ENCODE measurements around the gene TCHHL1. TPM values are rescaled to one million over a fixed set of nuclear protein-coding genes. Genes with fewer than 3 reads are reported as not detected.

The TCHHL1 gene
- total RNA-seq, 5 donors from 2014 or later (not counting 1 experiment from before 2014, with no cell fraction given): not detected

DNA sequence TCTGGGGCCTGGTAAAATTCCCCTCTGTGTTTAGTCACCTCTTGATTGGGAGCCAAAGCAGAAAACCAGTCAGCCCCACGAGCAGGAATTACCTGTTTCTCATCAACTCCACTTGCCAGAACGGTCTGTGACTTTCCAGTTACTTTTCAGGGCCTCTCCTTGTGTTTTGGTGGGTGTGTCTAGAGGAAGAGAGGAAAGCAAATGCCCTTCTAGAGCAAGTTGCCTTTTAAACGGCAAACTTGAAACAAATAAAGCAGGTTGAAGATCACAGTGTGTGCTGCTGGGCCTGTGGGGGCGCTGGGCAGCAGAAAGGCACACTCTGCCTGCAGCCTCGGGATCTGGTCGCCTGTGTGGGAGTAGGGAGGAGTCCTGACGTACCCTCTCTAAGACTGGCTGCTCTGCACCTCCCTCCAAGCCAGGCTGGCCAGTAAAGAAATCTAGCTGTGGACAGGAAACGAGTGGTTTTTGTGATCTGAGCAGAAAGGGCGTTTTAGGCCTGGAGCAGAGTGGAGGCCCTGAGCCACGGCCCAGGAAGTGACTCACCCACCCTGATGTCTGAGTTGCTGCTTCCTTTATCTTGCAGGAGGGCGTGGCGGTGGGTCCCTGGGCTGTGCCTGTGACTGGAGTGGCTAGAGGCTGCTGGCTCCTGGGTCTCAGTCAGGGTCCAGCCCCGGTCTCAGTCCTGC lies 41.0 kb downstream of the TCHHL1 start:
- POLR2A ChIA-PET: interaction anchor here in 1 of 2 donors (0.5 to 1.7 kb wide), 3 partner anchors 11 to 65 kb away, joined by 3 to 5 read pairs (median 3); partner anchors contain the start of gene S100A11
- CTCF ChIA-PET: interaction anchor here in 1 of 2 donors (1.0 to 2.3 kb wide), 4 partner anchors 11 to 411 kb away, joined by 5 to 14 read pairs (median 8); partner anchors contain the start of gene S100A11

DNA sequence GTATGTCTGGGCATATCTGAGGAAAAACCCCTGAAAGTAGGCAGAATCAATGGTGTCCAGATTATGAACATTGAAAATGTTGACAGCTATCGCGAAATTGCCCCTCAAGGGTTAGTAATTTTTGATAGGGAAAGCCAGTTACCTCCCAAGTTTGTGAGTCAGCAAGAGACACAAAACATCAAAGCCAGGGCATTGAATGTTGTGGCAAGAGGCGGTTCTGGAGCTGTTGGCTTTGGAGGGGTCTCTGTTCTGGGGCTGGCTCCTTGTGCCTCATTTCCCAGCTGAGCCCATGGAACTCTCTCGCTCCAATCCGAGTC lies 41.5 kb downstream of the TCHHL1 start:
- no peaks in the 10 kb centered on the region for H3K27me3 Mint-ChIP-seq
- peak overlapping the region; percentile 99 to 100 for H3K27ac Mint-ChIP-seq
- ChIA-PET CTCF (interaction anchor here in 1 of 2 donors (0.7 to 2.3 kb wide), 3 partner anchors 9 to 411 kb away, joined by 3 to 14 read pairs (median 5); no protein-coding TSS in a partner anchor), POLR2A (interaction anchor here in 1 of 2 donors (1.7 kb wide), 1 partner anchor 13 kb away, joined by 5 read pairs; no protein-coding TSS in a partner anchor)
- DNase-seq: peak in 1 of 35 experiments; percentile 16
- H3K27ac ChIP-seq (ENCODE audit: low read length): peak overlapping the region; percentile 98
- no peaks in the 10 kb centered on the region for H3K36me3 ChIP-seq (ENCODE audit: control insufficient read depth in 2 of 2, extremely low read depth in 1 of 2, insufficient read depth in 1 of 2, low read length in 1 of 2)
- H3K4me1 Mint-ChIP-seq: peaks cover 29 to 38% (median 38%) of the 10 kb centered on the region in 3 donors
- WGBS (ENCODE audit: insufficient coverage): 50% methylated on average over 4 of the region's 5 CpGs
- H3K27me3 ChIP-seq (replicated peaks in 1 of 2; ENCODE audit: control insufficient read depth in 2 of 2, extremely low read depth in 1 of 2, insufficient read depth in 2 of 2, low read length in 1 of 2): no peaks in the 10 kb centered on the region
- peaks cover 14 to 26% of the 10 kb centered on the region in 2 experiments for H3K4me1 ChIP-seq (ENCODE audit: control insufficient read depth in 1 of 2, extremely low read depth in 1 of 2, insufficient read depth in 2 of 2, low read length in 2 of 2)
- peak overlapping the region; percentile 67 to 77 (median 75) for H3K4me3 Mint-ChIP-seq
- peak in 1 of 4 experiments; percentile 0 for ATAC-seq (replicated peaks in 1 of 4)
- no peaks in the 10 kb centered on the region for H3K36me3 Mint-ChIP-seq
- H3K9me3 Mint-ChIP-seq: no peaks in the 10 kb centered on the region
- no peaks in the 10 kb centered on the region for H3K9me3 ChIP-seq
- H3K4me3 ChIP-seq (ENCODE audit: control insufficient read depth in 1 of 2, extremely low read depth in 1 of 2, low read length in 1 of 2): peak overlapping the region; percentile 5 to 27

More for the DNA sequence above, 41.0 kb downstream of the TCHHL1 start:
- Histone ChIP-seq H3K9me3 (no peaks in the 10 kb centered on the region), H3K36me3 (ENCODE audit: control insufficient read depth in 2 of 2, extremely low read depth in 1 of 2, insufficient read depth in 1 of 2, low read length in 1 of 2) (no peaks in the 10 kb centered on the region), H3K4me1 (ENCODE audit: control insufficient read depth in 1 of 2, extremely low read depth in 1 of 2, insufficient read depth in 2 of 2, low read length in 2 of 2) (peaks cover 14 to 26% of the 10 kb centered on the region in 2 experiments), H3K4me3 (ENCODE audit: control insufficient read depth in 1 of 2, extremely low read depth in 1 of 2, low read length in 1 of 2) (peak overlapping the region; percentile 15 to 27), H3K27me3 (replicated peaks in 1 of 2; ENCODE audit: control insufficient read depth in 2 of 2, extremely low read depth in 1 of 2, insufficient read depth in 2 of 2, low read length in 1 of 2) (peaks cover 0 to 3% of the 10 kb centered on the region in 2 experiments), H3K27ac (ENCODE audit: low read length) (peak overlapping the region; percentile 98)
- Mint-ChIP-seq H3K36me3 (no peaks in the 10 kb centered on the region), H3K4me1 (peaks cover 29 to 40% (median 38%) of the 10 kb centered on the region in 3 donors), H3K9me3 (no peaks in the 10 kb centered on the region), H3K27me3 (peaks cover 0 to 2% of the 10 kb centered on the region in 2 donors), H3K4me3 (peak overlapping the region; percentile 67 to 77 (median 75)), H3K27ac (peak overlapping the region; percentile 99 to 100)
- 0% methylated on average over 8 of the region's 13 CpGs for WGBS (ENCODE audit: insufficient coverage)
- ATAC-seq (replicated peaks in 1 of 4) (peak; percentile 92 to 96 (median 94)), DNase-seq (peak; percentile 66 to 90 (median 76))

DNA sequence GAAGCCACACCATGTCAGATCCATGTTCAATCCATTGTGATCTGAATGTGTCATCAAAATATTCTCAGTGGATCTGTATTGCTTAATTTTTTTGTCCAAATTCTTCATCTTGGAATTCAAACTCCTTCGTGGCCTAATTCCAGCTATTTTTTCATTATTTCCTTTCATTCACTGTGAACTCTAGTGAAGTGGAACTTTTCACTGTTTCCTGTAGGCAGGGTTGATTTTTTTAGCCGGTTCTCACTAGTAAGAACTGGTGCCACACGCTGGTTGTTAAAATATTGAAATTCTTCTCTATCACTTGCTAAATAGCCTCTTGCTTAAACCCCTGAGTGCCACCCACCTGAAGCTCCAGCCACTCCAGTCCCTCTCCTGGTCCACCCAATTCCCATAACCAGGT lies 44.5 kb downstream of the TCHHL1 start:
- Histone ChIP-seq H3K27ac (ENCODE audit: low read length) (no peak overlapping the region), H3K4me3 (ENCODE audit: control insufficient read depth in 1 of 2, extremely low read depth in 1 of 2, low read length in 1 of 2) (no peak overlapping the region), H3K9me3 (no peaks in the 10 kb centered on the region), H3K36me3 (ENCODE audit: control insufficient read depth in 2 of 2, extremely low read depth in 1 of 2, insufficient read depth in 1 of 2, low read length in 1 of 2) (no peaks in the 10 kb centered on the region), H3K27me3 (replicated peaks in 1 of 2; ENCODE audit: control insufficient read depth in 2 of 2, extremely low read depth in 1 of 2, insufficient read depth in 2 of 2, low read length in 1 of 2) (no peaks in the 10 kb centered on the region), H3K4me1 (ENCODE audit: control insufficient read depth in 1 of 2, extremely low read depth in 1 of 2, insufficient read depth in 2 of 2, low read length in 2 of 2) (peaks cover 14 to 26% of the 10 kb centered on the region in 2 experiments)
- H3K27me3 Mint-ChIP-seq: no peaks in the 10 kb centered on the region
- WGBS (ENCODE audit: insufficient coverage): no CpG with 5 or more reads among the region's 3 CpGs
- H3K4me3 Mint-ChIP-seq: no peak overlapping the region
- peak overlapping the region in 1 of 2 donors; percentile 9 for H3K27ac Mint-ChIP-seq
- ATAC-seq (replicated peaks in 1 of 4) (no peak), DNase-seq (no peak)
- no peaks in the 10 kb centered on the region for H3K36me3 Mint-ChIP-seq
- ChIA-PET CTCF (interaction anchor here in 1 of 2 donors (1.4 kb wide), 1 partner anchor 9 kb away, joined by 6 read pairs; no protein-coding TSS in a partner anchor), POLR2A (interaction anchor here in 1 of 2 donors (0.7 kb wide), 1 partner anchor 368 kb away, joined by 6 read pairs; no protein-coding TSS in a partner anchor)
- no peaks in the 10 kb centered on the region for H3K9me3 Mint-ChIP-seq
- peaks cover 29 to 32% (median 31%) of the 10 kb centered on the region in 3 donors for H3K4me1 Mint-ChIP-seq

- H3K27me3 ChIP-seq (replicated peaks in 1 of 2; ENCODE audit: control insufficient read depth in 2 of 2, extremely low read depth in 1 of 2, insufficient read depth in 2 of 2, low read length in 1 of 2): no peaks in the 10 kb centered on the region
- H3K36me3 Mint-ChIP-seq: no peaks in the 10 kb centered on the region
- no peaks in the 10 kb centered on the region for H3K36me3 ChIP-seq (ENCODE audit: control insufficient read depth in 2 of 2, extremely low read depth in 1 of 2, insufficient read depth in 1 of 2, low read length in 1 of 2)
- H3K9me3 ChIP-seq: no peaks in the 10 kb centered on the region
- H3K4me1 Mint-ChIP-seq: peaks cover 29 to 32% (median 30%) of the 10 kb centered on the region in 3 donors
- 86% methylated on average over 2 of the region's 5 CpGs for WGBS (ENCODE audit: insufficient coverage)
- CTCF ChIA-PET: no interaction called here
- no peaks in the 10 kb centered on the region for H3K27me3 Mint-ChIP-seq
- no peaks in the 10 kb centered on the region for H3K9me3 Mint-ChIP-seq
- DNase-seq (no peak), ATAC-seq (replicated peaks in 1 of 4) (no peak)
- H3K27ac ChIP-seq (ENCODE audit: low read length): no peak overlapping the region
- H3K4me3 ChIP-seq (ENCODE audit: control insufficient read depth in 1 of 2, extremely low read depth in 1 of 2, low read length in 1 of 2): no peak overlapping the region
- no peak overlapping the region for H3K27ac Mint-ChIP-seq
- peaks cover 14 to 24% of the 10 kb centered on the region in 2 experiments for H3K4me1 ChIP-seq (ENCODE audit: control insufficient read depth in 1 of 2, extremely low read depth in 1 of 2, insufficient read depth in 2 of 2, low read length in 2 of 2)
- POLR2A ChIA-PET: no interaction called here
- H3K4me3 Mint-ChIP-seq: no peak overlapping the region
Measured at GRCh38 chr1:152043870-152044269, 45.0 kb downstream of the TCHHL1 start.

GRCh38 chr1:152042030-152042429 lies 46.8 kb downstream of the TCHHL1 start:
- ChIA-PET POLR2A (no interaction called here), CTCF (no interaction called here)
- Mint-ChIP-seq H3K27me3 (no peaks in the 10 kb centered on the region), H3K4me3 (no peak overlapping the region), H3K36me3 (no peaks in the 10 kb centered on the region), H3K9me3 (no peaks in the 10 kb centered on the region), H3K4me1 (peaks cover 15 to 23% (median 19%) of the 10 kb centered on the region in 3 donors), H3K27ac (no peak overlapping the region)
- H3K27ac ChIP-seq (ENCODE audit: low read length): no peak overlapping the region
- H3K4me3 ChIP-seq (ENCODE audit: control insufficient read depth in 1 of 2, extremely low read depth in 1 of 2, low read length in 1 of 2): no peak overlapping the region
- H3K27me3 ChIP-seq (replicated peaks in 1 of 2; ENCODE audit: control insufficient read depth in 2 of 2, extremely low read depth in 1 of 2, insufficient read depth in 2 of 2, low read length in 1 of 2): no peaks in the 10 kb centered on the region
- H3K9me3 ChIP-seq: no peaks in the 10 kb centered on the region
- no peak for ATAC-seq (replicated peaks in 1 of 4)
- no peaks in the 10 kb centered on the region for H3K36me3 ChIP-seq (ENCODE audit: control insufficient read depth in 2 of 2, extremely low read depth in 1 of 2, insufficient read depth in 1 of 2, low read length in 1 of 2)
- peaks cover 0 to 11% of the 10 kb centered on the region in 2 experiments for H3K4me1 ChIP-seq (ENCODE audit: control insufficient read depth in 1 of 2, extremely low read depth in 1 of 2, insufficient read depth in 2 of 2, low read length in 2 of 2)
- DNase-seq: no peak
- 64% methylated on average over 1 of the region's 1 CpG for WGBS (ENCODE audit: insufficient coverage)

DNA sequence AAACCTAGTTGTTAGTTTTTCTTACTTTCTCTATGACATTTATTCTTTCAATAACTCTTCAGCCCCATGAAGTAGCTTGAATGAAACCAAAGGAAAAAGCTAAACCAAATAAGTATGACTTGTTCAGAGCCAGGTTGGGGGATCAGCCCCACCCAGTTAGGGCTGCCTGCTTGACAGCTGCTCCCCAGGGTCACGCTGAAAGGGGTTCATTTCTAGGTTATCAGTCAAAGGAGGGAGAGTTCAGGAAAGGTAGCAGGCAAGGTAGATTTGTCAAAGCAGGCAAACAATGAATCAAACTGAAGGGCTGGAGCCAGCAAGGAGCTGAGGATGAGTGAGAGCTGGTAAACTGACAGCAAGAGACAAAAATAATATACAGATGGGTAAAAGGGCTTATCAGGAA lies 49.0 kb downstream of the TCHHL1 start:
- ChIA-PET POLR2A (no interaction called here), CTCF (interaction anchor here (0.7 to 2.0 kb wide), 4 partner anchors 13 to 420 kb away, joined by 3 to 6 read pairs (median 5); no protein-coding TSS in a partner anchor)
- ATAC-seq (replicated peaks in 1 of 4): no peak
- DNase-seq: no peak
- peaks cover 20 to 30% (median 21%) of the 10 kb centered on the region in 3 donors for H3K4me1 Mint-ChIP-seq
- no peaks in the 10 kb centered on the region for H3K36me3 ChIP-seq (ENCODE audit: control insufficient read depth in 2 of 2, extremely low read depth in 1 of 2, insufficient read depth in 1 of 2, low read length in 1 of 2)
- H3K4me3 Mint-ChIP-seq: no peak overlapping the region
- H3K9me3 Mint-ChIP-seq: no peaks in the 10 kb centered on the region
- peaks cover 9% of the 10 kb centered on the region for H3K36me3 Mint-ChIP-seq
- 58% methylated on average over 1 of the region's 1 CpG for WGBS (ENCODE audit: insufficient coverage)
- no peak overlapping the region for H3K27ac ChIP-seq (ENCODE audit: low read length)
- no peaks in the 10 kb centered on the region for H3K9me3 ChIP-seq
- no peak overlapping the region for H3K4me3 ChIP-seq (ENCODE audit: control insufficient read depth in 1 of 2, extremely low read depth in 1 of 2, low read length in 1 of 2)
- peaks cover 2 to 20% of the 10 kb centered on the region in 2 experiments for H3K4me1 ChIP-seq (ENCODE audit: control insufficient read depth in 1 of 2, extremely low read depth in 1 of 2, insufficient read depth in 2 of 2, low read length in 2 of 2)
- H3K27me3 Mint-ChIP-seq: no peaks in the 10 kb centered on the region
- H3K27ac Mint-ChIP-seq: no peak overlapping the region
- no peaks in the 10 kb centered on the region for H3K27me3 ChIP-seq (replicated peaks in 1 of 2; ENCODE audit: control insufficient read depth in 2 of 2, extremely low read depth in 1 of 2, insufficient read depth in 2 of 2, low read length in 1 of 2)
